ENCODE results near the gene CPXM2. TPM values are rescaled to one million over a fixed set of nuclear protein-coding genes. Genes with fewer than 3 reads are reported as not detected.

CPXM2 gene
- total and polyA plus RNA-seq, 9 of the 15 experiments (the other 6 are each of a cell fraction or from before 2014, with no cell fraction given) = not detected

GRCh38 chr10:123741146-123741545, 150.5 kb downstream of the CPXM2 start:
- in situ Hi-C loops (cut with MboI) = no loop called here
- Histone ChIP-seq H3K36me3 (ENCODE audit: control insufficient read depth, insufficient read depth, low read length) (no peaks in the 10 kb centered on the region), H3K4me3 (no peak overlapping the region), H3K9ac (ENCODE audit: insufficient read depth in 1 of 2, low read depth in 2 of 2, low read length in 2 of 2) (no peak overlapping the region), H4K20me1 (replicated peaks; ENCODE audit: control insufficient read depth, insufficient read depth, low read length) (no peaks in the 10 kb centered on the region), H3K4me1 (replicated peaks in 1 of 2; ENCODE audit: control insufficient read depth in 2 of 2, insufficient read depth in 2 of 2, low read length in 2 of 2) (no peaks in the 10 kb centered on the region), H3K9me3 (replicated peaks; ENCODE audit: control insufficient read depth, insufficient read depth, low read depth, low read length) (no peaks in the 10 kb centered on the region), H2AFZ (ENCODE audit: low read depth, low read length) (no peak overlapping the region), H3K27ac (ENCODE audit: extremely low read depth, low read depth, low read length) (no peak overlapping the region), H3K79me2 (ENCODE audit: control insufficient read depth, insufficient read depth, low read length) (no peaks in the 10 kb centered on the region), H3K4me2 (ENCODE audit: insufficient read depth, low read length) (no peak overlapping the region), H3K27me3 (ENCODE audit: control insufficient read depth in 2 of 2, insufficient read depth in 2 of 2, low read length in 2 of 2) (peaks cover 0 to 11% of the 10 kb centered on the region in 2 experiments; a peak in 1 of 5 replicates), H3K9me1 (ENCODE audit: control insufficient read depth, insufficient read depth, low read length) (no peaks in the 10 kb centered on the region)
- FAIRE-seq (no peak), DNase-seq (ENCODE audit: extremely low read depth in 1 of 4, low spot score in 3 of 4) (no peak), ATAC-seq (no peak)
- intact Hi-C loops (cut with micrococcal nuclease) = no loop called here
- CTCF ChIA-PET (ENCODE audit: low intra/inter-chr PET ratio) = no interaction called here
- 0% methylated on average over 6 of the region's 7 CpGs for WGBS (ENCODE audit: insufficient coverage, low coverage, missing lambda C conversion rate)
- POLR2A ChIA-PET = no interaction called here
- no peak for TF ChIP-seq ZNF780A (CRISPR knock-in tag; IDR thresholded peaks at IDR 0.05)
- no peak for TF ChIP-seq PHF20 (IDR thresholded peaks at IDR 0.05; ENCODE audit: partially characterized antibody)
- no peak for TF ChIP-seq ZNF12 (CRISPR knock-in tag; IDR thresholded peaks at IDR 0.05)
- TF ChIP-seq ATF2 (CRISPR knock-in tag; IDR thresholded peaks at IDR 0.05) = no peak
- TF ChIP-seq MAFF (IDR thresholded peaks at IDR 0.05; ENCODE audit: low read length) = no peak
- no peak for TF ChIP-seq ZNF212 (CRISPR knock-in tag; IDR thresholded peaks at IDR 0.05)
- no peak for TF ChIP-seq GATAD2A (IDR thresholded peaks at IDR 0.05)
- no TSS peak for BruUV-seq (replicated peaks)

Measured in K562 (cell line).